WERI-Rb-1 (cell line): ENCODE data around the gene LRCH1.

Source experiments
- DNase-seq: peaks from one replicate; pipeline ENCODE4 v3.0.0-alpha.2; 2020
- H3K27ac ChIP-seq: fragments of 250-450 bp; sonication (Bioruptor Pico); 2 replicates; pipeline ENCODE4 v1.5.1; 2020; ENCODE audit warnings: mild to moderate bottlenecking, moderate library complexity
- H3K27me3 ChIP-seq: fragments of 250-450 bp; sonication (Bioruptor Pico); 2 replicates; pipeline ENCODE4 v1.5.1; 2021; ENCODE audit warnings: mild to moderate bottlenecking, low read depth, moderate library complexity; ENCODE audit not compliant: insufficient read depth, severe bottlenecking
- H3K36me3 ChIP-seq: fragments of 250-450 bp; sonication (Bioruptor Pico); 2 replicates; pipeline ENCODE4 v1.5.1; 2020; ENCODE audit warnings: mild to moderate bottlenecking, moderate library complexity
- H3K4me3 ChIP-seq: 2 replicates; pipeline ENCODE4 v1.5.1; 2011; ENCODE audit warnings: low read depth, mild to moderate bottlenecking, control low read depth, low read length
- H3K9me3 ChIP-seq: fragments of 250-450 bp; sonication (Bioruptor Pico); 2 replicates; pipeline ENCODE4 v1.5.1; 2021; ENCODE audit warnings: mild to moderate bottlenecking, moderate library complexity; ENCODE audit not compliant: severe bottlenecking
- CTCF ChIP-seq: IDR thresholded peaks from 2 replicates; pipeline ENCODE4 v1.5.1; 2011; ENCODE audit warnings: low read depth, mild to moderate bottlenecking, control low read depth, inconsistent platforms, low read length

Gene LRCH1

DNA sequence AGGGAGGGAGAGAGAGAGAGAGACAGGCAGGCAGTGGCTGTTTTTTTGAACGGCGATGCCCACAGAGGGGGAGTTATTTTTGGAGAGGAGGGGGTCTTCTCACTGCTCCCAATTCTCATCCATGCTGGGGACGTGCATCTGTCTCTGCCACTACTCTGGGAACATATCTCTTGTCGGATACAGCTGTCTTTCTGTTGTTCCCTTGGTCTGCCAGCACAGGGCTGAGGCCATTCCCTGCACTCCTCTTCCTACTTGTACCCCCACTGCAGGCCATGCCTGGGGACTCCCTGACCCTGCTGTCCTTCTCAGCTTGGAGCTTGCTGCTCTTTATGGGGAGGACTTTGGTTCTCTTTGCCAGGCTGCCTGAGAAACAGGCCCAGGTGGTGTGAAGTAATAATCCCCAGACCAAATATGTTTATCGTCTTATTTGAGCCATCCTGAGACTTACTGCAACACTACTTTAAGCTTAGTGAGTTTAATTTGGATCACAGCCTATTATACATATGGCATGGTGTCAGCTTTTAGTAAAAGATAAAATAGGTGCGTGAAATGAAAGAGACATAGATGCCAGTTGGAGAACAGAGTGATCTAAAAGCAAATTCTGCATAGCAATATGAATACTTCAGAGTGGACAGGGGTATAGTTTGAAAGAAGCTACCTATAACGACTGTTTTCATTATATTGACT lies 19.1 kb downstream of the LRCH1 start:
- Histone ChIP-seq H3K36me3 (peaks cover 29% of the 10 kb centered on the region), H3K9me3 (no peaks in the 10 kb centered on the region), H3K4me3 (peak overlapping the region; percentile 21; the same call in 1 of the 2 replicates), H3K27me3 (no peaks in the 10 kb centered on the region), H3K27ac (peak overlapping the region; percentile 86)
- peak; percentile 85 for DNase-seq
- TF ChIP-seq CTCF, result no peak

GRCh38 chr13:46572752-46573431 lies 19.9 kb downstream of the LRCH1 start:
- peak; percentile 16 for DNase-seq
- H3K4me3 ChIP-seq, result peak overlapping the region; percentile 21; the same call in 1 of the 2 replicates
- no peak for TF ChIP-seq CTCF

GRCh38 chr13:46575301-46575771 lies 22.4 kb downstream of the LRCH1 start:
- H3K27me3 ChIP-seq, result no peaks in the 10 kb centered on the region
- no peaks in the 10 kb centered on the region for H3K9me3 ChIP-seq
- H3K27ac ChIP-seq, result peak overlapping the region; percentile 46
- no peak overlapping the region for H3K4me3 ChIP-seq
- no peak for TF ChIP-seq CTCF
- DNase-seq, result no peak
- H3K36me3 ChIP-seq, result peaks cover 41% of the 10 kb centered on the region

More at GRCh38 chr13:46572752-46573431, 19.9 kb downstream of the LRCH1 start:
- Histone ChIP-seq H3K36me3 (peaks cover 38% of the 10 kb centered on the region), H3K27ac (peak overlapping the region; percentile 86), H3K27me3 (no peaks in the 10 kb centered on the region), H3K9me3 (no peaks in the 10 kb centered on the region)

- Histone ChIP-seq H3K27ac (peak overlapping the region; percentile 46), H3K4me3 (no peak overlapping the region)
- peak; percentile 51 for DNase-seq
Measured at GRCh38 chr13:46575818-46576221, 22.9 kb downstream of the LRCH1 start.

DNA sequence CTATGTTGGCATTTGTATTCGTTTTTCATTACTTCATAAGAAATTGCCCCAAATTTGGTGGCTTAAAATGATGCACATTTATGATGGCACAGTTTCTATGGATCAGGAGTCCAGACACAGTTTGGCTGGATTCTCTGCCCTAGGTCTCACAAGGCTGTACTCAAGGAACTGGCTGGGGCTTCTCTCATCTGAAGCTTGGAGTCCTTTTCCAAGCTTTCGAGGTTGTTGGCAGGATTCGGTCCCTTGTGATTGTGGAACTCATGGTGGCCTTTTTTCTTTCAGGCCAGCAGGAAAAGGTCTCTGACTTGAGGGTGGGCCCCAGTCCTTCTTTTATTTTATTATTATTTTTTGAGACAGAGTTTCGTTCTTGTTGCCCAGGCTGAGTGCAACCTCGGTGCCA lies 23.8 kb downstream of the LRCH1 start:
- no peak for TF ChIP-seq CTCF
- Histone ChIP-seq H3K9me3 (no peaks in the 10 kb centered on the region), H3K36me3 (peaks cover 40% of the 10 kb centered on the region), H3K4me3 (no peak overlapping the region), H3K27me3 (no peaks in the 10 kb centered on the region), H3K27ac (no peak overlapping the region; the same call in 1 of the 2 replicates)
- no peak for DNase-seq

More at GRCh38 chr13:46575818-46576221, 22.9 kb downstream of the LRCH1 start:
- no peaks in the 10 kb centered on the region for H3K27me3 ChIP-seq
- H3K36me3 ChIP-seq, result peaks cover 40% of the 10 kb centered on the region
- no peak for TF ChIP-seq CTCF
- no peaks in the 10 kb centered on the region for H3K9me3 ChIP-seq
